Activated T-helper 17 cell treated with anti-CD3 and anti-CD28 coated beads, Interleukin-2, amount 50 U/mL, for 72 hours (primary cell): Measurements from ENCODE around the gene NBAS. TPM values are rescaled to one million over a fixed set of nuclear protein-coding genes. Genes with fewer than 3 reads are reported as not detected.
A peak's percentile ranks its signal among the peaks of the same experiment; 100 is the strongest.

Experiments used
- ATAC-seq: fragments of 150-1000 bp; cut with Tn5 transposase; replicated peaks from 2 replicates; pipeline ENCODE4 v1.10.0; 2021; ENCODE audit warnings: mild to moderate bottlenecking, moderate library complexity
- H3K27ac Mint-ChIP-seq: one replicate; pipeline ENCODE4 v1.8.0; 2022; ENCODE audit warnings: mixed read lengths
- H3K27me3 Mint-ChIP-seq: one replicate; pipeline ENCODE4 v1.8.0; 2022; ENCODE audit warnings: mixed read lengths
- H3K36me3 Mint-ChIP-seq: one replicate; pipeline ENCODE4 v1.8.0; 2022; ENCODE audit warnings: low read depth, mild to moderate bottlenecking, mixed read lengths
- H3K4me1 Mint-ChIP-seq: one replicate; pipeline ENCODE4 v1.8.0; 2022; ENCODE audit warnings: mixed read lengths
- H3K4me3 Mint-ChIP-seq: one replicate; pipeline ENCODE4 v1.8.0; 2022; ENCODE audit warnings: mild to moderate bottlenecking, mixed read lengths
- H3K9me3 Mint-ChIP-seq: one replicate; pipeline ENCODE4 v1.8.0; 2022; ENCODE audit warnings: mixed read lengths
- total RNA-seq, 2 donors: library from RNA; stranded (reverse); gene quantifications; one replicate each; pipeline ENCODE4 v1.2.3, GENCODE V29; 2022

The NBAS gene
- total RNA-seq, 2 donors from 2014 or later: 36.3 to 39.5 TPM

DNA sequence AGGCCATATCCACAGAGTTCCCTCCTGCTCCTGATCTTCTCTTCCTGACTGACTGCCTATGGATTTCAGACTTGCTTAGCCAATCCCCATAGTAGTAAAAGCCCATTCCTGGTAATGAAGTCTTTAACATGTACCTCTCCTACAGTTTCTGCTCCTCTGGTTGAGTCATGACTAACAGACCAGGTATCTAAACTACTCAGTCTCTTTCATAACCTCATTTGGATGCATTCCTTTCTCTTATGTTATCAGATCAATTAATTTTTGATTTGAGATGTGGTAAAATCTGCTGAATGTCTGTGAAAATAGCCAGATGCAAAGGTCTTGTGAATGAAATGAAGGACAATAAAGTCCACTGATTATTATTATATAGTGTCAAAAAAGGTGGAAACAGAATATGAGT is 198.0 kb downstream of the NBAS start:
- Mint-ChIP-seq H3K27ac (no peak overlapping the region), H3K36me3 (peaks cover 66% of the 10 kb centered on the region), H3K9me3 (no peaks in the 10 kb centered on the region), H3K4me3 (no peak overlapping the region), H3K4me1 (no peaks in the 10 kb centered on the region), H3K27me3 (no peaks in the 10 kb centered on the region)
- no peak for ATAC-seq

DNA sequence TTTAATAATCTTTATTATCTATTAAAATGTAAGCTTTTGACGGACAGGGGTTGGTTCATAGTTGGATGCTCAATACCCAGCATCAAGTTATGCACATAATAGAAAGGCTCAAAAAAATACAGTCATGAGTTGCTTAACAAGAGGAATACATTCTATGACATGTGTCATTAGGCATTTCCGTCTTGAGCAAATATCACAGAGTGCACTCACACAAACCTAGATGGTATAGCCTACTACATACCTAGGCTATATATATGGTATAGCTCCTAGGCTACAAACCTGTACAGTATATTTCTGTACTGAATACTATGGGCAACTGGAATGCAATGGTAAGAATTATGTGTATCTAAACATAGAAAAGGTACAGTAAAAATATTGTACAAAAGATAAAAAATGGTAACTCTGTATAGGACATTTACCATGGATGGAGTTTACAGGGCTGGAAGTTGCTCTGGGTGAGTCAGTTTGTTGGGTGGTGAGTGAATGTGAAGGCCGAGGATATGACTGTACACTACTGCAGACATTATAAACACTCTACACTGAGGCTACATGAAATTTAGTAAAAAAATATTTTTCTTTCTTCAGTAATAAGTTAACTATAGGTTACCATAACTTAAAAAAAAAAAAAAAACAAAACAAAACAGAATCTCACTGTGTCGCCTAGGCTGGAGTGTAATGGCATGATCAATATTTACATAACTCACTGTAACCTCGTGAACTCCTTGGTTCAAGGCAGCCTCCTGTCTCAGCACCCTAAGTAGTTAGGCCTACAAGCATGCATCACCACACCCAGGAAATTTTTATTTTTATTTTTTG is 201.2 kb downstream of the NBAS start:
- H3K4me1 Mint-ChIP-seq: no peaks in the 10 kb centered on the region
- ATAC-seq: peak; percentile 28
- H3K9me3 Mint-ChIP-seq: no peaks in the 10 kb centered on the region
- no peak overlapping the region for H3K27ac Mint-ChIP-seq
- peaks cover 68% of the 10 kb centered on the region for H3K36me3 Mint-ChIP-seq
- H3K27me3 Mint-ChIP-seq: no peaks in the 10 kb centered on the region
- no peak overlapping the region for H3K4me3 Mint-ChIP-seq

DNA sequence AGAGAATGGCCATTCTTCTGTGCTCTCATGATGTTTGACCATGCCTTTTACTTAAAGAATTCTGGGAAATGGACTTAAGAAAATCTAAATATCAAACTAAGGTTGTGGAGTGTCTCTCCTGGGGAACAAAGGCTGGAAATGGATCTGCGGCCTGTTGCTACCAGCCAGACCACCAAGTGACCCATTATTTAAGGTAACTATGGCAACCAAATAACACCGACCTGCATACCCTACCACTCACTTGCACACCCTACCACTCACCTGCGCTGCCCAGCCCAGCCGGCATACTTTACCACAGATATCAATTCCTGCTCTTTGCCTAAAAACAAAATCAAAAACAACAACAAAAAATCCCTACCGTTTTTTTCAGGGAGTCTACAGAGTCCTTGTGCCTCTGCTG is 203.2 kb downstream of the NBAS start:
- H3K4me3 Mint-ChIP-seq: no peak overlapping the region
- peaks cover 68% of the 10 kb centered on the region for H3K36me3 Mint-ChIP-seq
- no peaks in the 10 kb centered on the region for H3K4me1 Mint-ChIP-seq
- no peak for ATAC-seq
- no peaks in the 10 kb centered on the region for H3K9me3 Mint-ChIP-seq
- H3K27ac Mint-ChIP-seq: no peak overlapping the region
- no peaks in the 10 kb centered on the region for H3K27me3 Mint-ChIP-seq

DNA sequence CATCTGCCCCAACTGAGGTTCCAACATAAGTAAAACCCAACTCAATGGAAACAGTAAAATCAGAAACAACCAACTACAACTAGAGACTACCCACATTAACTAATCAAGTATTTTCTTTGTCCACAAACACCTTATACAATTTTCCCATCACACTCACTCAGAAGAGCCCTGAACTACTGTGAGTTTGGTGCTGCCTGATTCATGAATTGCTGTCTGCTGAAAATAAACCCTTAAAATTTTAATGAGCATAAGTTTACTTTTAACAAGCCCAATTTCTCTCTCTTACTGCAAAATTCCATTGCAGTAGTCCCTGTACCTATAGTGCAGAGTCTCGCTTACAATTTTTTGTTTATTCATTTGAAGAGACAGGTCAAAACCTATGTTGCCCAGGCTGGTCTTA is 203.9 kb downstream of the NBAS start:
- Mint-ChIP-seq H3K27ac (no peak overlapping the region), H3K27me3 (no peaks in the 10 kb centered on the region), H3K36me3 (peaks cover 68% of the 10 kb centered on the region), H3K4me3 (no peak overlapping the region), H3K9me3 (no peaks in the 10 kb centered on the region), H3K4me1 (no peaks in the 10 kb centered on the region)
- no peak for ATAC-seq

DNA sequence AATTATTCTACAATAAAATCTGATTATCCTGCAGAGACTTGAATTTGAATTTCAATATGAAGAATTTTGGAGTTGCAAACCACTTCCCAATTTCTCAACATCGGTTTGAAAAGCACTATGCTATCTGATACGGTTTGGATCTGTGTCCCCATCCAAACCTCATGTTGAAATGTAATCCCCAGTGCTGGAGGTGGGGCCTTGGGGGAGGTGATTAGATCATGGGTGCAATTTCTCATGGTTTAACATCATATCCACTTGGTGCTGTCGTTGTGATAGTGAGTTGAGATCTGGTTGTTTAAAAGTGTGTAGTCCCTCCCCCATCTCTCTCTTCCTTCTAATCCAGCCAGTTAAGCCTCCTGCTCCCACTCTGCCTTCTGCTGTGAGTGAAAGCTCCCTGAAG is 205.7 kb downstream of the NBAS start:
- Mint-ChIP-seq H3K36me3 (peaks cover 80% of the 10 kb centered on the region), H3K4me3 (no peak overlapping the region), H3K4me1 (no peaks in the 10 kb centered on the region), H3K27ac (no peak overlapping the region), H3K9me3 (no peaks in the 10 kb centered on the region), H3K27me3 (no peaks in the 10 kb centered on the region)
- ATAC-seq: no peak

DNA sequence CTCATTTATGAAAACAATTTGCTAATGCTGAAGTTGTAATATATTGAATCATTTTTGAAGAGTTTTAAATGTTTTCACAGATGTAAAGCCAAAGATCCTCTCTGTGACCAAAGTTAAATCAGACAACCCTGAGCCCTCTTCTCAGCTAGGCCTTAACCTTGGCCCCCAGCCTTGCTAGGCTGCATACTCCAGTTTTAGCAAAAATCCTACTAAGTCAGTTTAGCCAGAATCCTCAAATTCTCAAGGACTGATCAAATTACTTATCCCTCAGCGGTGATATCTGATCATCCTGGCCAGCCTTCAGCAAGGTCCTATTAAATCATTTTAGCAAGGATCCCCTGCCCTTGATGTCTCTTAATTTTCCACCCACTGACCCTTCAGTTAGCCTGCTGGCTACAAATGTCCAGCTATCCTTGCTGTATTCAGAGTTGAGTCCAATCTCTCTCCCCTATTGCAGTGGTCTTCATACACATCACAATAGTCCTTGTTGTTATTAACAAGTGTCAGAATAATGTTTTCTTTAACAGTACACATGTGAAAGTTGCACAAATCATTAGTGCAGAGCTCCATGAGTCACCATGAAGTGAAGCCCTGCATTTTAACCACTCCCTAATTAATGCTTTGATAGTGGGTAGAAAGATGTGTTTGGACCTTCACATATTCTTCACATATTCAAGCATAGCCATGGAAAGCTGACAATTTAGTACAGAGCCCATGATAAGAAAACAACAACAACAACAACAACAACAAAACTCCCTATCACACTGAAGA is 206.4 kb downstream of the NBAS start:
- Mint-ChIP-seq H3K4me3 (no peak overlapping the region), H3K27ac (no peak overlapping the region), H3K9me3 (no peaks in the 10 kb centered on the region), H3K27me3 (no peaks in the 10 kb centered on the region), H3K36me3 (peaks cover 83% of the 10 kb centered on the region), H3K4me1 (no peaks in the 10 kb centered on the region)
- no peak for ATAC-seq

DNA sequence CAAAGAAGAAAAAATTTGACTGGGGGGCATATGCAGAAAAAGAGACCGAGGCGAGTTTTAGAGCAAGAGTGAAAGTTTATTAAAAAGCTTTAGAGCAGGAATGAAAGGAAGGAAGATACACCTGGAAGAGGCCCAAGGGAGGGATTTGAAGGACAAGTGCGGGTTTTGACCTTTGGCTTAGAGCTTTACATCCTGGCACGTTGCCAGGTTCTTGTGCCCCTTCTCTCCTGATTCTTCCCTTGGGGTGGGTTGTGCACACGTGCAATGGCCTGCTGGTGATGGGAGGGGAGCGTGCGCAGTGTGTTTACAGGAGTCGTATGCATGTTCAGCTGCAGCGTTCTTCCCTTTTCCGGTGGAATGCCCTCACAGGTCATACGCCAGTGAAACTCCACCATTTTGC is 208.8 kb downstream of the NBAS start:
- no peak for ATAC-seq
- H3K27me3 Mint-ChIP-seq: no peaks in the 10 kb centered on the region
- no peak overlapping the region for H3K4me3 Mint-ChIP-seq
- H3K36me3 Mint-ChIP-seq: peaks cover 91% of the 10 kb centered on the region
- no peak overlapping the region for H3K27ac Mint-ChIP-seq
- no peaks in the 10 kb centered on the region for H3K9me3 Mint-ChIP-seq
- no peaks in the 10 kb centered on the region for H3K4me1 Mint-ChIP-seq

DNA sequence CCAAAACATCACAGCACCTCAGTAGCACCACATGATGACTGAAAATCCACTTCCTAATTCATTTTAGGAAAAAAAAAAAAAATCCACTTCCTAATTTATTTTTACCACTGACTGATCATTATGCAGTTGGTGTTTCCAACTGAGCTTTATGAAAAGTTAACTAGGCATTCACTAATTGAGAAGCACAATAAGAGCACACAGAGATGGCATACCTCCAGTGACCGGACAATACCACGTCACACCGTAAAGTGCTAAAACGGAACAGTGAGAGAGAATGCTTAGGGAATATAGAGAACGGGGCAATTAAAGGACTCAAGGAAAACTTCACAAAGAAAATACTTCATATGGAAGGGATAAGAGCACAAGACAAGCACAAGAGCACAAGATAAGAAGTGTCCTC is 212.5 kb downstream of the NBAS start:
- no peaks in the 10 kb centered on the region for H3K4me1 Mint-ChIP-seq
- no peaks in the 10 kb centered on the region for H3K27me3 Mint-ChIP-seq
- H3K27ac Mint-ChIP-seq: no peak overlapping the region
- peaks cover 87% of the 10 kb centered on the region for H3K36me3 Mint-ChIP-seq
- H3K4me3 Mint-ChIP-seq: no peak overlapping the region
- no peaks in the 10 kb centered on the region for H3K9me3 Mint-ChIP-seq
- no peak for ATAC-seq

DNA sequence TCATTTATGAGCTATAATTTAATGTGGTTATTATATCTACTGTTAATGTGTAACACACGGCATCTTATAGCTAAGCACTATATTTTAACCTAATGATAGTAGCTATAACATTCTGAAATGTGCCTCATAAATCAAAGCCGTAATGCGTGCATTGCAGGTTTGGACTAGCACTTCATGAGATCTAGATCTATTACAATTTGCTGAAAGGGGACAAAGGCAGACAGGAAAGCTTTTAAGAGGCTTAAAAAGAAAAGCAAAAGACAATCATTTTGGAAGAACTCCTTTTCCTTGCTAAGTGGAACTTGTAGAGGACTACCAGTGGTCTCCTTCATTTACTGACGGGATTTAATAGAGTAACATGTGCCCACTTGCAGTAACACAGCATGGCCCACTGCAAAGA is 213.1 kb downstream of the NBAS start:
- H3K36me3 Mint-ChIP-seq: peaks cover 82% of the 10 kb centered on the region
- H3K4me3 Mint-ChIP-seq: no peak overlapping the region
- H3K27me3 Mint-ChIP-seq: no peaks in the 10 kb centered on the region
- H3K27ac Mint-ChIP-seq: no peak overlapping the region
- ATAC-seq: no peak
- H3K4me1 Mint-ChIP-seq: no peaks in the 10 kb centered on the region
- no peaks in the 10 kb centered on the region for H3K9me3 Mint-ChIP-seq

DNA sequence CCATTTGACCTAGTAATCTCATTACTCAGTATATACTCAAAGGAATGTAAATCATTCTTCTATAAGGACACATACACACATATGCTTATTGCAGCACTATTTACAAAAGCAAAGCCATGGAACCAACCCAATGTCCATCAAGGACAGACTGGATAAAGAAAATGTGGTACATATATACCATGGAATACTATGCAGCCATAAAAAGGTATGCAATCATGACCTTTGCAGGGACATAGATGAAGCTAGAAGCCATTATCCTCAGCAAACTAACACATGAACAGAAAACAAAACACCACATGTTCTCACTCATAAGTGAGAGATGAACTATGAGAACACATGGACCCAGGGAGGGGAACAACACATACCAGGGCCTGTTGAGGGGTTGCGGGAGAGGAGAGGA is 214.5 kb downstream of the NBAS start:
- no peaks in the 10 kb centered on the region for H3K9me3 Mint-ChIP-seq
- peaks cover 76% of the 10 kb centered on the region for H3K36me3 Mint-ChIP-seq
- no peak overlapping the region for H3K4me3 Mint-ChIP-seq
- H3K27me3 Mint-ChIP-seq: no peaks in the 10 kb centered on the region
- ATAC-seq: no peak
- no peak overlapping the region for H3K27ac Mint-ChIP-seq
- no peaks in the 10 kb centered on the region for H3K4me1 Mint-ChIP-seq

DNA sequence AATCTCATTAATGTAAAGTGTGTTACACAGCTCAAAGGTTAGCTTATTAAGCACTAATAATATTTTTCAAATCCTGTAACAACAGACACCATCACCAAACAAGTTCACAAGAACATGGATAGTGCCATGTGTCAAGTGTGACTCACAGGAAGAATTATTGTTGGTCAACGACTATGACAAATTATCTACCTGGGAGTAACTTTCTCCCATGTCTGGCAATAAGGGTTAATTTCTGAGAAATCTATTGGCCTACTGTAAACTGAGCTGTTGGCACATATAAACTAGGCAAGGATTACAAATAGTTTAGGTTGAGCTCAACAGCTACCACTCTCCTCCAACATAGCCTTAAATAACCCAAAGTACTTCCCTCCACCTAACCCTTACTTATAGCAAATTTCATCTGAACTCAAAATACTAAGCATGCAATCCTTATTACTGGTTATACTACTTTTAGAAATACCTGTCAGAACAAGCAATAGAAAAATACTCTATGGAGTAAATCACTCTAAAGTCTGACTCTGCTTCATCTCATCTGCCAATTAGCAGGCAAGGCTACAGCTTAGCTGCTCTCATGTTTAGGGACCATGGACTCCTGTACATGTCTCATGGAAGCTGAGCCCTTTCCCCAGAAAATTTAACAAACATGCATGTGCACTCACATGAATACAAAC is 223.0 kb downstream of the NBAS start:
- H3K27ac Mint-ChIP-seq: no peak overlapping the region
- H3K9me3 Mint-ChIP-seq: no peaks in the 10 kb centered on the region
- ATAC-seq: no peak
- H3K27me3 Mint-ChIP-seq: no peaks in the 10 kb centered on the region
- peaks cover 4% of the 10 kb centered on the region for H3K4me1 Mint-ChIP-seq
- H3K4me3 Mint-ChIP-seq: no peak overlapping the region
- H3K36me3 Mint-ChIP-seq: peaks cover 36% of the 10 kb centered on the region

DNA sequence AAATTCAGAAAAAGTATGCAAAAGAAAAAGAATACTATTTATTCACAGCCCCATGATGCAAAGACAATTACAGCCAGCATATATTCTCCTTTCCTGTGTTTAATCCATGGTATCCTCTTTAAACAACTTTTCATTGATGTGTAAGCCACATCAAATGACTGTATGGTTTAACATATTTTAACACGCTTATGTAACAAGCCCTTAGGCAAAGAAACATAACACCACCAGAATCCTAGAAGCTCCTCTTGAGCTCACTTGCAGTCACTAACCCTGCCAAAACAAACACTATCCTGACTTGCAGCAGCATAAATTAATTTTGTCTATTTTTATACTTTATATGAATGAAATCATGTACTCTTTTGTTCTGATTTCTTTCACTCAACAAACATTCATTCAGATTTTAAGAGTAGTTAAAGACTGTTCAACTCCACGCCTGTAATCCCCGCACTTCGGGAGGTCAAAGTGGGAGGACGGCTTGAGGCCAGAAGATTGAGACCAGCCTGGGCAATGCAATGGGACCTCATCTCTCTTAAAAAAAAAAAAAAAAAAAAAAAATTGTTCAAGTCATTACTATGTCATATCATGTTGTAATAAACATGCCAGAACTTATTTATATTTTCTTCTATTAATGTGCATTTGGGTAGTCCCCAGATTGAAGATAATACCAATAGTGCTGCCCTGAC is 226.3 kb downstream of the NBAS start:
- H3K9me3 Mint-ChIP-seq: no peaks in the 10 kb centered on the region
- H3K4me1 Mint-ChIP-seq: no peaks in the 10 kb centered on the region
- peaks cover 20% of the 10 kb centered on the region for H3K36me3 Mint-ChIP-seq
- no peaks in the 10 kb centered on the region for H3K27me3 Mint-ChIP-seq
- no peak for ATAC-seq
- H3K27ac Mint-ChIP-seq: no peak overlapping the region
- no peak overlapping the region for H3K4me3 Mint-ChIP-seq

DNA sequence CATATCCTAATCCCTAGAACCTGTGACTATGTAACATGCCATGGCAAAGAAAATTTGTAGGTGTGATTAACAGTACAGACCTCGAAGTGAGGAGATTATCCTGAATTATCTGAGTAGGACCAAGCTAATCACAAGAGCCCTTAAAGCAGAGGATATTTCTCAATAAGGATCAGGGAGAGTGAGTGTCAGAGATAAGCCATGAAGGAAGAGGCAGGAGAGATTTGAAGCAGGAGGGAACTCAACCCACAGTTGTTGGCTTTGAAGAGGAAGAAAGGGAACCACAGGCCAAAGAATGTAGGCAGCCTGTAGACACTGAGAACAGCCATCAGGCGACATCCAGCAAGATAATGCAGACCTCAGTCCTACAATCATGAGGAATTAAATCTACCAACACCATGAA is 229.3 kb downstream of the NBAS start:
- peaks cover 12% of the 10 kb centered on the region for H3K36me3 Mint-ChIP-seq
- no peaks in the 10 kb centered on the region for H3K27me3 Mint-ChIP-seq
- no peaks in the 10 kb centered on the region for H3K9me3 Mint-ChIP-seq
- no peak overlapping the region for H3K4me3 Mint-ChIP-seq
- H3K27ac Mint-ChIP-seq: no peak overlapping the region
- no peaks in the 10 kb centered on the region for H3K4me1 Mint-ChIP-seq
- ATAC-seq: no peak

DNA sequence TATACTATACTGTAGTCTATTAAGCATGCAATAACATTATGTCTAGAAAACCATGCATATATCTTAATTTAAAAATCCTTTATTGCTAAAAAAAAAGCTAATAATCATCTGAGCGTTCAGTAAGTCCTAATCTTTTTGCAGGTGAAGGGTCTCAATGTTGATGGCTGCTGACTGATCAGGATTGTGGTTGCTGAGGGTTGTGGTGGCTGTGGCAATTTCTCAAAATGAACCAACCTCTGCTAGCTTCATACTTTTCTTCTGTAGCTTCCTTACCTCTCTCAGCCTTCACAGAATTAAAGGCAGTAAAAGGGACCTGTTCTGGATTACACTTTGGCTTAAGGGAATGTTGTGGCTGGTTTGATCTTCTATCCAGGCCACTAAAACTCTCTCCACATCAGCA is 235.8 kb downstream of the NBAS start:
- H3K27ac Mint-ChIP-seq: no peak overlapping the region
- H3K4me3 Mint-ChIP-seq: no peak overlapping the region
- no peaks in the 10 kb centered on the region for H3K9me3 Mint-ChIP-seq
- peaks cover 50% of the 10 kb centered on the region for H3K36me3 Mint-ChIP-seq
- H3K27me3 Mint-ChIP-seq: no peaks in the 10 kb centered on the region
- no peak for ATAC-seq
- no peaks in the 10 kb centered on the region for H3K4me1 Mint-ChIP-seq
